Measurements from ENCODE around the gene C7orf33.
"Not testable (repeated sequence)": the region's sequence is repeated elsewhere in the genome, so short reads cannot be mapped to it uniquely, and the experiment has no call there.

C7orf33 gene

GRCh38 chr7:148590471-148590870, at the start of gene C7orf33:
Gene C7orf33, plus strand, starts transcription at chr7:148590766. Its CDS starts 160 bp downstream, at chr7:148590926.
- no peak for DNase-seq

- no peak for DNase-seq
Measured at GRCh38 chr7:148541891-148542504, 48.6 kb upstream of the C7orf33 start.

GRCh38 chr7:148543302-148543701, 47.3 kb upstream of the C7orf33 start:
- no peak for DNase-seq

GRCh38 chr7:148545172-148545571, 45.4 kb upstream of the C7orf33 start:
- DNase-seq, result no peak

- no peak for DNase-seq
Measured at GRCh38 chr7:148545932-148546331, 44.6 kb upstream of the C7orf33 start.

- no peak for DNase-seq
Measured at GRCh38 chr7:148546857-148547256, 43.7 kb upstream of the C7orf33 start.

GRCh38 chr7:148547951-148548350, 42.6 kb upstream of the C7orf33 start:
- DNase-seq, result no peak

GRCh38 chr7:148553979-148554378, 36.6 kb upstream of the C7orf33 start:
- DNase-seq, result no peak

- DNase-seq, result no peak
Measured at GRCh38 chr7:148556892-148557291, 33.7 kb upstream of the C7orf33 start.

- no peak for DNase-seq
Measured at GRCh38 chr7:148558914-148559313, 31.7 kb upstream of the C7orf33 start.

- no peak for DNase-seq
Measured at GRCh38 chr7:148561099-148561498, 29.5 kb upstream of the C7orf33 start.

- DNase-seq, result no peak
Measured at GRCh38 chr7:148563583-148564274, 26.8 kb upstream of the C7orf33 start.

- DNase-seq, result peak; percentile 37
Measured at GRCh38 chr7:148564275-148564951, 26.2 kb upstream of the C7orf33 start.

GRCh38 chr7:148566736-148567135, 23.8 kb upstream of the C7orf33 start:
- no peak for DNase-seq

- no peak for DNase-seq
Measured at GRCh38 chr7:148567524-148567923, 23.0 kb upstream of the C7orf33 start.

- no peak for DNase-seq
Measured at GRCh38 chr7:148570510-148570909, 20.1 kb upstream of the C7orf33 start.

- DNase-seq, result not testable (repeated sequence)
Measured at GRCh38 chr7:148570973-148571372, 19.6 kb upstream of the C7orf33 start.

GRCh38 chr7:148571381-148571780, 19.2 kb upstream of the C7orf33 start:
- DNase-seq, result no peak

GRCh38 chr7:148572067-148572522, 18.5 kb upstream of the C7orf33 start:
- no peak for DNase-seq

- not testable (repeated sequence) for DNase-seq
Measured at GRCh38 chr7:148573581-148573980, 17.0 kb upstream of the C7orf33 start.

- peak; percentile 35 for DNase-seq
Measured at GRCh38 chr7:148575640-148576411, 14.7 kb upstream of the C7orf33 start.

GRCh38 chr7:148579366-148579765, 11.2 kb upstream of the C7orf33 start:
- DNase-seq, result no peak

- DNase-seq, result no peak
Measured at GRCh38 chr7:148580446-148580845, 10.1 kb upstream of the C7orf33 start.
